ENCODE measurements around the gene R3HDM2. TPM values are rescaled to one million over a fixed set of nuclear protein-coding genes. Genes with fewer than 3 reads are reported as not detected.
A peak's percentile ranks its signal among the peaks of the same experiment; 100 is the strongest.

R3HDM2 gene
- total RNA-seq, 4 donors from 2014 or later: 43.4 to 97.6 (median 65.1) TPM

DNA sequence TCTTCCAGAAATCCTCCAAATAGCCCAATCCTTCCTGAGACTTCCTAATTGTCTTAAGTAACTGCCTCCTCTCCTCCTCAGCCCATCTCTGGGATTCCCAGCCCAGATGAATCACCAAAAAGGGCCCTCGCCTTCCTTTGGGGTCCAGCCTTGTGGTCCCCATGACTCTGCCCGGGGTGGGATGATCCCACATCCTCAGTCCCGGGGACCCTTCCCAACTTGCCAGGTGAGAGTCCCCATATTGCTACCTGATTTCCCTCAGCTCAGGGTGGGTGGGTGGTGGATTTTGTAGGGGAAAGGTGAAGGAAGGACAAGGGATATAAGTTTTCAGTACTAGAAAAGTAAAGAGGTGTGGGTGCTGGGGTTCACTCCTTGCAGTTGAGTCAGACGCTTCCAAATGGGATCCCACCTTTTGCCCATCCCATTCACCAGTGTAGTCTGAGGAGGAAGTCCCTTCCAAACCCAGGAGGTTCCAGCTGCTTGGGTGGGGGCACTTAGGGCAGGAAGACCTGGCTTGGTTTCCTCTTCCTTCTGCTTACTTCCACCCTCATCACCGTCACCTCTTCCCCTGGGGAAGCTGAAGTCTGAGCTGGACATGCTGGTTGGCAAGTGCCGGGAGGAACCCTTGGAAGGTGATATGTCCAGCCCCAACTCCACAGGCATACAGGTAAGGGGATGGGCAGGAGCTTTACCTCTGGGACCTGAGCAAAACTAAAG lies 34.3 kb upstream of the R3HDM2 start:
- TF ChIP-seq POLR2AphosphoS5 (IDR thresholded peaks at IDR 0.05): no peak
- no peak for TF ChIP-seq EP300 (IDR thresholded peaks at IDR 0.05)
- TF ChIP-seq POLR2A (IDR thresholded peaks at IDR 0.05): no peak
- TF ChIP-seq, protein P1, sequence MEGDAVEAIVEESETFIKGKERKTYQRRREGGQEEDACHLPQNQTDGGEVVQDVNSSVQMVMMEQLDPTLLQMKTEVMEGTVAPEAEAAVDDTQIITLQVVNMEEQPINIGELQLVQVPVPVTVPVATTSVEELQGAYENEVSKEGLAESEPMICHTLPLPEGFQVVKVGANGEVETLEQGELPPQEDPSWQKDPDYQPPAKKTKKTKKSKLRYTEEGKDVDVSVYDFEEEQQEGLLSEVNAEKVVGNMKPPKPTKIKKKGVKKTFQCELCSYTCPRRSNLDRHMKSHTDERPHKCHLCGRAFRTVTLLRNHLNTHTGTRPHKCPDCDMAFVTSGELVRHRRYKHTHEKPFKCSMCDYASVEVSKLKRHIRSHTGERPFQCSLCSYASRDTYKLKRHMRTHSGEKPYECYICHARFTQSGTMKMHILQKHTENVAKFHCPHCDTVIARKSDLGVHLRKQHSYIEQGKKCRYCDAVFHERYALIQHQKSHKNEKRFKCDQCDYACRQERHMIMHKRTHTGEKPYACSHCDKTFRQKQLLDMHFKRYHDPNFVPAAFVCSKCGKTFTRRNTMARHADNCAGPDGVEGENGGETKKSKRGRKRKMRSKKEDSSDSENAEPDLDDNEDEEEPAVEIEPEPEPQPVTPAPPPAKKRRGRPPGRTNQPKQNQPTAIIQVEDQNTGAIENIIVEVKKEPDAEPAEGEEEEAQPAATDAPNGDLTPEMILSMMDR (IDR thresholded peaks at IDR 0.05): no peak
- no peaks in the 10 kb centered on the region for H3K9me3 ChIP-seq
- peaks cover 4% of the 10 kb centered on the region for H3K27me3 ChIP-seq
- H3K4me3 ChIP-seq: no peak overlapping the region
- WGBS: 90% methylated on average over 6 of the region's 6 CpGs
- no peak for DNase-seq (ENCODE audit: low spot score in 2 of 2)
- no peak overlapping the region for H3K27ac ChIP-seq
- H3K4me1 ChIP-seq: peaks cover 28% of the 10 kb centered on the region
- H3K36me3 ChIP-seq: no peaks in the 10 kb centered on the region

DNA sequence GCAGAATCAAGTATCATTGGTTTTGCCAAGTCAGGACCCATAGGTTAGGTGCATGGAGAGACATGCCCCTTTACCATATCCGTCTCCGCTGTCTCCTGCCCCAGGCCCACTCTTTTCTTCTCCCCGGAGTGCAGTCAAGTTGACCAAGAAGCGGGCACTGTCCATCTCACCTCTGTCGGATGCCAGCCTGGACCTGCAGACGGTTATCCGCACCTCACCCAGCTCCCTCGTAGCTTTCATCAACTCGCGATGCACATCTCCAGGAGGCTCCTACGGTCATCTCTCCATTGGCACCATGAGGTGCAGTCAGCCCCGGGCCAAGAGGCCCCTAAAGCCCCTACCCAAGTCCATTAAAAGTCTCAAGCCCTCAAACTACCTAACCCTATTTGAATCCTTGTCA lies 33.7 kb upstream of the R3HDM2 start:
- 91% methylated on average over 12 of the region's 12 CpGs for WGBS
- Histone ChIP-seq H3K4me3 (no peak overlapping the region), H3K27me3 (peaks cover 4% of the 10 kb centered on the region), H3K4me1 (peaks cover 34% of the 10 kb centered on the region), H3K27ac (no peak overlapping the region), H3K9me3 (no peaks in the 10 kb centered on the region), H3K36me3 (no peaks in the 10 kb centered on the region)
- DNase-seq (ENCODE audit: low spot score in 2 of 2): no peak
- TF ChIP-seq, protein P1 (IDR thresholded peaks at IDR 0.05): no peak
- TF ChIP-seq EP300 (IDR thresholded peaks at IDR 0.05): no peak
- no peak for TF ChIP-seq POLR2AphosphoS5 (IDR thresholded peaks at IDR 0.05)
- no peak for TF ChIP-seq POLR2A (IDR thresholded peaks at IDR 0.05)

DNA sequence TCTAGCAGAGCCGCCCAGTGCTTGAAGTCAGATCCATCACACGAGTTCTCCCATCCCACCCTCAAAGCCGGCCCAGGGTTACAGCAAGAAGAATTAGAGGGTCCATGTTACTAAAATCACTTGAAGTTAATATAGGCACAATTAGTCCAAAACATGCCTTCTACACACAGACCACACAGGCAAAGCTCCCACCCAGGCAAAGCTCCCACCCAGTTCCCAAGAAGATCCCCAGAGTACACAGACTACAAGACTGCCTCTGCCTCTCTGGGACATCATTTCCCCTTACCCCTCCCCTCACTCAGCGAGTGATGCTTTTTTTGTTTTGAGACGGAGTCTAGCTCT lies 32.0 kb upstream of the R3HDM2 start:
- DNase-seq (ENCODE audit: low spot score in 2 of 2): no peak
- WGBS: 31% methylated on average over 5 of the region's 5 CpGs
- Histone ChIP-seq H3K36me3 (no peaks in the 10 kb centered on the region), H3K4me1 (peaks cover 45% of the 10 kb centered on the region), H3K27ac (no peak overlapping the region), H3K4me3 (peak overlapping the region; percentile 75), H3K27me3 (peaks cover 4% of the 10 kb centered on the region), H3K9me3 (no peaks in the 10 kb centered on the region)
- TF ChIP-seq POLR2AphosphoS5 (IDR thresholded peaks at IDR 0.05) (no peak), EP300 (IDR thresholded peaks at IDR 0.05) (no peak), POLR2A (IDR thresholded peaks at IDR 0.05) (no peak)
- TF ChIP-seq, protein P1 (IDR thresholded peaks at IDR 0.05): no peak

DNA sequence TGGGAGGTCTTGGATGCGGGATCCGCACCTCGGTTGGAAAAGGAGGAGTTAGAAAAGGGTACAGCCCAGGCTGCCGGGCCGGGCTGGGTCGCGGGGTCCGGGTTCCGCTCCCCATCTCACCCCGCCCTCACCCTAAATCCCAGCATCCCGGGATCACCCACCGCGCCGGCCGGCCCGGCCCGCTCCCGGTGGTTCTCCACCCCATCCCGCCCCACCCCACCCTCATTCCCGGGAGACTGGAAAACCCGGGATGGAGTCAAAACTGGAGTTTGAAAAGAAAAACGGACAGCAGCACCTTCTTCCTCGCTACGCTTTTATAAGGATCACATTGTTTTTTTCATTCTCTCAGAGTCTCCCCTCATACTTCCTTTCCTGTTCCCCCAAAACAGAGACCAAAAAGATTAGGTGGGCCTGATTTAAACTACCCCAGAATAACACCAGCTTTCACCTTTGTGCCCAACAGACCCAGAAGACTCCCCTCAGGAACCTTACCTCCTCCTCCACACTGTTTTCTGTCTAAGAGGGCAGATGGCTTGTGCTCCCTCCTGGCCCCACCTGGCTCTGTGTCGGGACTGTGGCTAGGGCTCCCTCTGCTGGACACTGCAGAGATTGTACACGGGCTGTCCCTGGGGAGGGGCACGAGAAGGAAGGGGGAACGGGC lies 31.5 kb upstream of the R3HDM2 start:
- TF ChIP-seq, protein P1 (IDR thresholded peaks at IDR 0.05): peak; percentile 90 to 94
- TF ChIP-seq POLR2A (IDR thresholded peaks at IDR 0.05): no peak
- Histone ChIP-seq H3K27ac (peak overlapping the region; percentile 70), H3K36me3 (no peaks in the 10 kb centered on the region), H3K4me1 (peaks cover 45% of the 10 kb centered on the region), H3K4me3 (peak overlapping the region; percentile 75), H3K9me3 (no peaks in the 10 kb centered on the region), H3K27me3 (peaks cover 4% of the 10 kb centered on the region)
- under 1% methylated on average over 27 of the region's 28 CpGs for WGBS
- DNase-seq (ENCODE audit: low spot score in 2 of 2): peak; percentile 91 to 93

DNA sequence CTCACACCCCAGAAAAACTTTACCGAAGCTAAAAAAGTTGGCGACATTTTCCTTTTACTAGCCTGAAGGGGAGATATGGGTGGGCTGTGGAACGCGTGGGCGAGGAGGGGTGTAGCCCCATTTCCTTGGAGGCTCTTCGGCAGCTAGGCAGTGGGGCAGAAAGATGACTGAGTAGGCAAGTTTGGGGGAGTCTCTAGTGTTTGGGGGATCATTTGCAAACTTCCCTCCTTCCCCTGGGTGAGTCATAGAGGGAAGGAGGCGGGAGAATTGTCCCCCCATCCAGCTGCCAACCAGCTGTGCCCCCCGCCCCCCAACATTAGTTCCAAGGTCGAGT lies 31.0 kb upstream of the R3HDM2 start:
- H3K9me3 ChIP-seq: no peaks in the 10 kb centered on the region
- TF ChIP-seq POLR2A (IDR thresholded peaks at IDR 0.05): no peak
- TF ChIP-seq POLR2AphosphoS5 (IDR thresholded peaks at IDR 0.05): no peak
- TF ChIP-seq, protein P1 (IDR thresholded peaks at IDR 0.05): no peak
- TF ChIP-seq EP300 (IDR thresholded peaks at IDR 0.05): no peak
- peaks cover 45% of the 10 kb centered on the region for H3K4me1 ChIP-seq
- peak overlapping the region; percentile 75 for H3K4me3 ChIP-seq
- no peaks in the 10 kb centered on the region for H3K36me3 ChIP-seq
- peak overlapping the region; percentile 70 for H3K27ac ChIP-seq
- no peaks in the 10 kb centered on the region for H3K27me3 ChIP-seq
- WGBS: 0% methylated on average over 8 of the region's 9 CpGs
- no peak for DNase-seq (ENCODE audit: low spot score in 2 of 2)

Measured in suprapubic skin (tissue), 4 donors.